GM18511 (cell line): ENCODE data around the gene USP50.
"Not testable (repeated sequence)": the region's sequence is repeated elsewhere in the genome, so short reads cannot be mapped to it uniquely, and the experiment has no call there.

Experiments used
- ATAC-seq: cut with Tn5 transposase; IDR thresholded peaks from one replicate; pipeline ENCODE4 v1.9.1; 2021; ENCODE audit warnings: mild to moderate bottlenecking, moderate library complexity; ENCODE audit not compliant: unreplicated experiment

Gene USP50

DNA sequence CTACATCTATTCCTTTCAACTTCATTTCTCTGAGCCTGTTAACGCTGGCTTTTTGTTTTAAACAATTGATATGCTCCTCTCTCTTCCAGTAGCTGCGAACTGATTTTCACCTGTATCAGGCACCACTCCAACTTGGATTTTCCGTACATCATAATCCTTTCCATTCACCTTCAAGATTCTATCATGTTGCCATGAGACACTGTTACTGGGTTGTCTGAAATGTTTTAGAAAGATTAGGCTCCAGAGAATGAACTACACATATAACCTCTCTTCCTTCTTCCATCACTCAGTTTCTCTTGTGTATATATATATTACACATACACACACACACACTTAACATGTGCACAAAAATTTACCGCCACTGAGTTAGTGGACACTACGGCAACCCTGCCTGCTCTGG, at the start of gene USP50:
Gene USP50 (minus strand): TSS at position 101 of the 400 bp plus-strand sequence. CDS start 141 bp downstream, outside the sequence.
- no peak for ATAC-seq

DNA sequence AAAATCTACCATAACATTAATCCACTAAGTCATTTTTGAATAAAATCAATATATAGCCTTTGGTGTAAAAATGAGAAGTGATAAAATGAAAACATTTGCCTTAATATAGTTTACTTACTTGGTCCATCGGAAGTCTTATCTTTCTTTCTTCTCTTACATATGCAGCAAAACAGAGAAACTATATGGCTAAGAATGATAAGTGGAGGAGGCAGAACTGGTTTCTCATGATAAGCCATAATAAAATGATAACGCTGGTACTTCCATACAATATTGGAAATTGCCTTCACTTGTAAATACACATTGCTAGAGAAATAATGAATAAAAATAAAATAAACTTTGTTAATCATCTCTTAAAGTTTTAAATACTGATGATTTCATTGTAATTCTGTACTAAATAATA, 47.8 kb upstream of the USP50 start:
- no peak for ATAC-seq

DNA sequence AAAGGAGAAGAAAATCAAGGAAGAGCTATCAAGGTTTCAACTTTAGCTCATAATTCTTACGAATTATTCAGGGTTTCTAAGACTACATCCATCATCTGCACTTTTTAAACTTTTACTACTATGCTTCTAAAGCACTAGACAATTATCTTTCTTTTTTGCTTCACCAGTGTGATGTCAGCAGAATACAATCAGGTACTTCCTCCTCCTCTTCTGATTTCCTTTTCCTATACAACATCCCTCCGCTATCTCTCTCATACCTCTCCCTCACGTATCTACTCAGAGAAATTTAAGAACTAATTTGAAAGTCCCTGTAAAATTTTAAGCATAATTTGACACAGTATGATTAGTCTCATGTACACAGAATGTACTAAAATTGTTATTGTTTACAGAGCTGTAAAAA, 47.3 kb upstream of the USP50 start:
- no peak for ATAC-seq

DNA sequence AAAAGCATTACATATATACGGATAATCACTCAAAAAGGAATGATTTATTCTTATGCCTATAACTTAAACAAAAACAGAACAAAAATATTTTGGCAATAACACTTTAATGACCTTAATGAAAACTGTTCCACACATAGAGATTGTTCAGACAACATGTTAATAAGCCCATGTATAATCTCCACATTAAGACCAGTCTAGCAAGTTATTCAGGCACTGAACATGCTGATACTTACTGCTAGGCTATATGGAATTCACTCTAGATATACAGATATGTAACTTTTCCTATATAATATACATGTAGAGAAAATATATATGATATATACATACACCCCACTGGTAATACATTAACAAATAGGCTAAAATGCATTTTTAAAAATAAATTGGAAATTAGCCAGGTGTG, 43.8 kb upstream of the USP50 start:
- no peak for ATAC-seq

DNA sequence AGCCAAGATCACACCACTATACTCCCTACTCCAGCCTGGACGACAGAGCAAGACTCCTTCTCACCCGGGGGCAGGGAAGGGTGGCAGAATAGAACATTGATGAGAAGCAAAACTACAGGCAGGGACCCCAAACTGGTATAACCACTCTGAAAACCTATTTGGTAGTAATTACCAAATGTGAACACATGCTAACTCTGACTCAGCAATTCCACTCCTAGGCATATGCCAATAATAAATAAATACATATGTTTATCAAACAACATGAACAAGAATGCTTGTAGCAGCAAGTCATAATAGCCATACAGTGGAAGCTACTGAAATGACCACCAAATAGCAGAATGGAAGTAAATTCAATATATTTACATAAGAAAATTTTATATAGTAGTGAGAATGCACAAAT, 31.0 kb upstream of the USP50 start:
- no peak for ATAC-seq

DNA sequence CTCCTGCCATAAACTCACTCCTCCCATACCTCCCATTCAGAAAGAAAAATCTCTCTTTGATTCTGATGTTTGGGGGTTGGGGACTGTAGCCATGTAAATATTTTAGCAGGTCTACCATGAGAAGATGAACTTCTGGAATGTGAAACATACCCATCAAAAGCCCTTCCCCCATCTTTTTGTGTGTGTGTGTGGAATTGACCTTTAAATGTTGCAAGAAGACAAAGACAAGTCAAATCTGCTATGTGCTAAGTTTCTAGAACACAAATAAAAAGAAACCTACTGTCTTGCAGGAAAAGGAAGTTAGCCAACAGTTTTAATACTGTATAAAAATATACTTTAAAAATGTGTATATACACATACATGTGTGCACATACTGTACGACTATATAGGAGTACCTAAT, 29.7 kb upstream of the USP50 start:
- no peak for ATAC-seq

DNA sequence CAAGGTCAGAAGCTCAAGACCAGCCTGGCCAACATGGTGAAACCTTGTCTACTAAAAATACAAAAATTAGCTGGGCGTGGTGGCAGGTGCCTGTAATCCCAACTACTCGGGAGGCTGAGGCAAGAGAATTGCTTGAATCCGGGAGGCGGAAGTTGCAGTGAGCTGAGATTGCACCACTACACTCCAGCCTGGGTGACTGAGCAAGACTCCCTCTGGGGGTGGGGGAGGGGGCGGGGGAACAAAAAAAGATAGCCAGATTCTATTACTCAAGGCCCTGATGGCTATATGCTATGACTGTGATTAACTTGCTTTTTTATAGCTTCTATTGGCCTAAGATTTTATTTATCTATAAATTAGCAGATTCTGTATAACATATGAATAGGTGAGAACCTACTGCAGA, 27.4 kb upstream of the USP50 start:
- not testable (repeated sequence) for ATAC-seq

DNA sequence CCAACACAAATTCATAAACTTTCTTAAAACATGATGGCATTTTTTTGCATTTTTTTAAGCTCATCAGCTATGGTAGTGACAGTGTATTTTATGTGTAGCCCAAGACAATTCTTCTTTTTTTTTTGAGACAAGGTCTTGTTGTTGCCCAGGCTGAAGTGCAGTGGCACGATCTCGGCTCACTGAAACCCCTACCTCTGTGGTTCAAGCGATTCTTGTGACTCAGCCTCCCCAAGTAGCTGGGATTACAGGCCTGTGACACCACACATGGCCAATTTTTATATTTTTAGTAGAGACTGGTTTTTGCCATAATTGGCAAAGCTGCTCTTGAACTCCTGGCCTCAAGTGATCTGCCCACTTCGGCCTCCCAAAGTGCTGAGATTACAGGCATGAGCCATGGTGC, 17.3 kb upstream of the USP50 start:
- ATAC-seq, result no peak

DNA sequence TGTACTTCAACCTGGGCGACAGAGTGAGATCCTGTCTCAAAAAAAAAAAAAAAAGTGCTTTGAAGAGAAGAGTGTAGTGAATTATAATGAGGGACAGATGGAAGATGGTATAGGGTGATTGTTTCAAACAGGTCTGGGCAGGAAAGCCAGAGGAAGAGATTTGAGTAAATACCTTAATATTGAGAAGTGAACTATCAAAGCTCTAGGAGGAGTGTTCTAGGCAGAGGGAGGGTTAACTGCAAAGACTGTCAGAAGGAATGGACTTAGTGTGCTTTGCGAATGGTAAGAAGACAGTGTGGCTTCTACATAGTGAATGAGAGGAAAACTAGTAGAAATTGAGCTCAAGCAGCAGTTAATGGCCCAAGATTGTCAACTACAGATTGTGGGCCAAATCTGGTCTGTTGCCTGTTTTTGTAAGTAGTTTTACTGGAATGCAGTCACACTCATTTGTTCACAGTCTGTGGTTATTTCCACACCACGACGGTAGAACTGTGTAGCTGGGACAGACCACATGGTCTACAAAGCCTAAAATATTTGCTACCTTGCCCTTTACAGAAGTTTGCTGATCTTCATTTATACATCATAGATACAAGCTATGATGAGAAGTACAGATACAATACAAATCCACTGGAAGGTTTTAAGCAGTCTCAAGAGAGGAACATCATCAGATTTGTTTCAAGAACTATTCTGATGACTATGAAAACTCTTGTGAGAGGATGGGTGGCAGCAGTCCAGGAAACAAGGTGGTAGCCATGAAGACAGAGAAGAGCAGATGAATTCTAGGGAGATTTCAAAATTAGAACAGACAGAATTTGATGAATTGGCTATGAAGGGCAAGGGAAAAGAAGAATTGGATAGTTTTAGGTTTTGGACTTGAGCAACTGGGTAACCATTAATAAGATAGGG, 16.5 kb upstream of the USP50 start:
- ATAC-seq, result no peak

DNA sequence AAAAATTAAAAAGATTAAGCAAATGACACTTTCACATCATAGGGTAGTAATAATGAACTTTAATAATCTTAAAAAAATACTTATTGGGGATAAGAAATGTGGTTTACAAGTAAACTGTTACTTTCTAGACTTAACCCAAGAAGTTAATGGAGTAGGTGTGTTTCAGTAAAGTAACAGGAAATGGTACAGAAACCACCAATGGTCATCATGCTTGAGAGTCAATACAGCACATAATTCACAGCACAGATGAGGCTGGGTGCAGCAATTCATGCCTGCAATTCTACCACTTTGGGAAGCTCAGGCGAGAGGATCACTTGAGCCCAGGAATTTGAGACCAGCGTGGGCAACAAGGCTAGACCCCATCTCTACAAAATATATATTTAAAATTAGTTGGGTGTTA, 11.5 kb upstream of the USP50 start:
- no peak for ATAC-seq

DNA sequence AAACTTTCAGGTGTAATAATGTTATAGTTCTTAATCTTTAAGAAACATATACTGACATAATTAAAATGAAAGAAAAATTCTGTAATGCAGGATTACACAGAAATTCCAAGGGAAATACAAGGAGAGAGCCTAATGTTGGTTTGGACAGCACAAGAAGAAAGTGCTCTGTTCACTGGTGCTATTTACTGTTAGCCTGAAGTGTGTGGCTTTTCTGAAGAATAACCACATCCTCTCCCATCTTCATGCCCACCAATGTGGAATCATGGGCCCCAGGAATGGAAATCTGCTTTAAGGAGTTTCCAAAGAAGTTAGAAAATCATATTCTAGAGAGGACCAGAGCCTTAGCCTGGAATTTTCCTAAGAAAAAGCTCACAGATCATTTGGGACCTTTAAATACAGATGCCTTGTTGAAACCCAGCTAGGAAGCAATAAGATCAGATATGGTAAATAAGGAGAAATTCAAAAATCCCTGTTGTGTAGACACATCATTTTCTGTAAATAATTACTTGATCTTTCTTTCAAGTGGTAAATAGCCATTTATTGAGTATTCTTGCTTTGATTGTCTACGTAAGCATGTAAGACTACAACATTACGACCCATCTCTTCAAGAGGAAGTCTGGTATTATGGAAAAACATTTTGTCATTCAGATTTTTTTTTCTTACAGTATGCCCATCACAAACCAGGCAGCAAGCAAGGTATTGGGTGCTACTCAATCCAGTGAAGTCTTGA, 10.3 kb upstream of the USP50 start:
- no peak for ATAC-seq

DNA sequence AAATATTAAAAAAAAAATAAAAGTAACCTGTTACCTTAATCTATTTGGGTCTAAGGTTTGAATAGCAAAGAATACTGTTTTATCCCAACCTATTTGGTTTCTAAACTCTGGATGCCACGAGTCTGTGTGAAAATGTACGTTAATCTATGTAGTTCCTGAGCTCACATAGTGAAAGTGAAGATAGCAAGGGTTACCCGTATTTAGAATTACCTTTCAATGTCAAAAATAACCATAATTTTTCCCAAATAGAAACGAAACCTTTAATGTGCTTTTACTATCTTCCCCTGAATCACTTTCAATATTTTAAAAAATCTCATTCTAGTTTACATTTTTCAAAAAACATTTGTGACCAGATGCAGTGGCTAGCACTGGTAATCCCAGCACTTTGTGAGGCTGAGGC, 5.8 kb upstream of the USP50 start:
- ATAC-seq, result no peak

DNA sequence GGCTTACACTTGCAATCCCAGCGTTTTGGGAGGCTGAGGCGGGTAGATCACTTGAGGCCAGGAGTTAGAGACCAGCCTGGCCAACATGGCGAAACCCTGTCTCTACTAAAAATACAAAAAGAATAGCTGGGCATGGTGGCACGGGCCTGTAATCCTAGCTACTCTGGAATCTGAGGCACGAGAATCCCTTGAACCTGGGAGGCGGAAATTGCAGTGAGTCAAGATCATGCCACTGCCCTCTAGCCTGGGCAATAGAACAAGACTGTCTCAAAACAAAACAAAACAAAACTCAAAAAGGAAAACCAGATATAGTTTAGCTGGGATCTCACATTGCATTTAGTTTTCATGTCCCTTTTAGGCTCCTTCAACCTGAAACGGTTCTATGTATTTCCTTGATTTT, 2.9 kb upstream of the USP50 start:
- ATAC-seq, result no peak

DNA sequence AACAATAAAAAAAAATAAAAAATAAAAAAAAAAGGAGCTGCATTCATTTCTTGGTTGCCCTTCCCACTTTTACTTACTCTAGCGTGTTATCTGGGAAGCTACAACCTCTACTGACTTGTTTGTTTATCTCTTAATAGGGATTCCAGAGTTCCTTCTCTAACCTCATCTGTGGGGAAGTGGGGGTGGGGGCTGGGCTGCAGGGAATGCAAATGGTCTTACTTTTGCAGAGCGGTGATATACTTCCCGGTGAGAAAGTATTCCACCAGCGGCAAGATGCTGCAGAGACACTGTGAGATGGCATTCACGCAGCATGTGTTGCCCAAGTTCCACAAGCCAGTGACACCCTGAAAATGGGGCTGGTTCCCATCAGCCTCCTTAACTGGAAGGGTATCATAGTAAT, 2.1 kb downstream of the USP50 start:
- ATAC-seq, result no peak

DNA sequence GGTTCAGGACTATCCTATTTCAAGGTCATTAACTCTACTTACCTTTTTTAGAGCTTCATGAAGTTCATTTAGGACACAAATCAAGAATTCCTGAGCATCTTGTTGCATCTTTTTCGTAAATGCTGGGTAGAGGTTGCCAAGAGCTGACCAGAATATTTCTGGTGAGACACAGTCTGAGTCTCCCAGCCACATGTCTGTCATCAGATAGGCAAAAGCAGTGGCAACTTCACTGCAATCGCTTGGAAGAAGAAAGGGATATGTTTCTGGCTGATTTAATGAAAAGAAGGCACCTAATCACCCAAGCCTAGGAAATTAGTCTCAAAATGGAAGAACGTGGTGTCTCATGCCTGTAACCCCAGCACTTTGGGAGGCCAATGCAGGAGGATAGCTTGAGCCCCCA, 2.9 kb downstream of the USP50 start:
- ATAC-seq, result no peak

DNA sequence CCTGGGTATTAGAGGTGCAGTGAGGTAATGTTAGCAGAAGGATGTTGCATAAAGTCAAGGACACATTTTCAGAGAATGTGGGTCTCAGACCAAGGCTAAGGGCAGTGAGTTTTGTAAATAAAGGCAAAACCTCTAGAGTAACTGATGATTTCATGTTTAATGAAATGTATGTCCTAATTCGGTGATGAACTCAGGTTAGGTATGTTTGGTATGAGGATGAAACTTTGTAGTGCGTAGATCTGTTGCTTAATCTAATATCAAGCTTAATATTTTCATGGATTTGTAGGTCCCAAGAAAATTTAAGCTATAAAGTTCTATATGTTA, 3.6 kb downstream of the USP50 start:
- ATAC-seq, result no peak

DNA sequence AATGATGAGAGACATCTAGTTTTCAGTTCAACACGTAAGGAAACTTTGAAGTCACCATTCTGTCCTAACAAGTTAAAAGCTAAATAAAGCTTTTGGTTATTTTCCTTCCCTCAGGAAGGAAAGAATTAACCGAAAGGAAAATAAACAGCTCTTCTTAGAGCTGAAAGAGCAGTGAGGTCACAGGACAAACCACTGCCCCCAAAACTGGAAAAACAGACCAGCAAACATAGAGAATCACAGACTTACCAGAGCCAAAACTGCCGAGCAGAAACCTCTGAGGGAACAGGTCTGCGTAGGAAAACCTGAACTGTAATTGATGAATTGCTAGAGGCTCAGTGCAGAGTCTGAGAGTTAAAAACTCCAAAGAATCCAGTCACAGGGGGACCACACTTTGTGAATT, 14.7 kb downstream of the USP50 start:
- no peak for ATAC-seq

DNA sequence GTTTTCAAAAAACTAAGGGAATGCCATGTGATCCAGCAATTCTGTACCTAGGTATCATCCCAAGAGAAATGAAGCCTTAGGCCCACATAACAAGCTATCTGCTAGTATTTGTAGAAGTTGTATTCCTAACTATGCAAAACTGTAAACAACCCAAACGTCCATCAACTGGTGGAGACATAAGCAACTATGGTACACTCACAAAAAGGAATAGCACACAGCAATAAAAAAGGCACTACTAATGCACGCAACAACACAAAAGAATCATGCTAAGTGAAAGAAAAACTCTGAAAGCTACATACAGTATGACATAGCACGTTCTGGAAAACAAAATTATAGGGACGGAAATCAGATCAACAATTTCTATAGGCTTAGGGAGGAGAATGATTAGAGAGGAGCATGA, 15.3 kb downstream of the USP50 start:
- ATAC-seq, result no peak

DNA sequence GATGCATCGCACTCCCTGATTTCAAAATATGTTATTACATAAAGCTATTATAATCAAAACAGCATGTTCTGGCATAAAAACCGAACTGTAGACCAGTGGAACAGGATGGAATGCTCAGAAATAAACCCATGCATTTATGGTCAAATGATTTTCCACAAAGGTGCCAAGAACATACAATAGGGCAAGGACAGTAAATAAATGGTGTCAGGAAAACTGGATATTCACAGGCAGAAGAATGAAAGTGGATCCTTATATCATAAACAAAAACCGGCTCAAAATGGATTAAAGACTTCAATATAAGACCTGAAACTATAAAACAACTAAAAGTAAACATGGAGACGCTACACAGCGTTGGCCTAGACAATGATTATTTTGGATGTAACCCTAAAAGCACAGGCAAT, 22.6 kb downstream of the USP50 start:
- no peak for ATAC-seq

DNA sequence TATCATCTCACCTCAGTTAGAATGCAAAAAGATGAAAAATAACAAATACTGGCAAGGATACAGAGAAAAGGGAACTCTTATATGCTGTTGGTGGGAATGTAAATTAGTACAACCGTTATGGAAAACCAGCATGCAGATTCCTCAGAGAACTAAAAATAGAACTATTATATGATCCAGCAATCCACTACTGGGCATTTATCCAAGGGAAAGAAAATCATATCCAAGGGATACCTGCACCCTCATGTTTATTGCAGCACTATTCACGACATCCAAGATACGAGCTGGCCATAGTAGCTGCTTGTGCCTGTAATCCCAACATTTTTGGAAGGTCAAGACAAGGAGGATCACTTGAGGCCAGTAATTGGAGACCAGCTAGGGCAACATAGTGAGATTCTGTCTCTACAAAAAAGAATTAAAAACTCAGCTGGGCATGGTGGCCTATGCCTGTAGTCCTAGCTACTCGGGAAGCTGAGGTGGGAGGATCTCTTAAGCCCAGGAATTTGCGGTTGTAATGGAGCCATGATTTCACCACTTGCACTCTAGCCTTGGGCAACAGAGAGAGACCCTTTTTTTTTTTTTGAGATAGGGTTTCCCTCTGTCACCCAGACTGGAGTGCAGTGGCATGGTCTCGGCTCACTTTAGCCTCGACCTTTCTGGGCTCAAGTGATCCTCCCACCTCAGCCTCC, 26.6 kb downstream of the USP50 start:
- no peak for ATAC-seq

DNA sequence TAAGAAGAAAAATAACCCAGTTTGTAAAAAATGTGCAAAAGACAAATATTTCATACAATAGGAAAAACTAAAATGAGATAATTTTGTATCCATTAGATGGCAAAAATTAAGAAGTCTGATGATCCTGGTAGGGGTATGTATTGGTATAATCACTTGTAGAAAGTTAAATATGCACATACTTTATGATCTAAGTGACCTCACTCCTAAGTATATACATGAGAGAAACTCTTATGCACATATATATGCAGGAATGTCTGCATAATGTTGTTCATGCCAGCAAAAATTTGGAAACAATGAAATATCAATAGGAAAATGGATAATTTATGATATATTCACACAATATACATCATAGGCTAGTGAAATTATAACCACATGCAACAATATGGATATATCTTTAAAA, 33.5 kb downstream of the USP50 start:
- ATAC-seq, result no peak

DNA sequence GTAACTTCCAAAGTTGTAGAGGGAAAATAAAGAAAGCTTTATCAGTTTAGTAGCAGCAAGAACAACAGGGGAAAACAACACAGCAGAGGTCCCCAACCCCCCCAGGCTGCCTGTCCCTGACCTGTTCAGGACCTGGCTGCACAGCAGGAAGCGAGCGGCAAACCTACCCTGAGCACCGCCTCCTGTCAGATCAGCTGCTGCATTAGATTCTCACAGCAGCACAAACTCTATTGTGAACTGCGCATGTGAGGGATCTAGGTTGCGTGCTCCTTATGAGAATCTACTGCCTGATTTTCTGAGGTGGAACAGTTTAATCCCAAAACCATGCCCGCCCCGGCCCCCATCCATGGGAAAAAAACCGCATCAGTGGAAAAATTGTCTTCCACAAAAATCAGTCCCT, 40.3 kb downstream of the USP50 start:
- no peak for ATAC-seq
